ENCODE measurements around the gene TPST2. TPM values are rescaled to one million over a fixed set of nuclear protein-coding genes. Genes with fewer than 3 reads are reported as not detected.
A peak's percentile ranks its signal among the peaks of the same experiment; 100 is the strongest.
"Not testable (repeated sequence)": the region's sequence is repeated elsewhere in the genome, so short reads cannot be mapped to it uniquely, and the experiment has no call there.

TPST2 gene
- total RNA-seq, 1 donor from 2014 or later: 11.0 TPM

DNA sequence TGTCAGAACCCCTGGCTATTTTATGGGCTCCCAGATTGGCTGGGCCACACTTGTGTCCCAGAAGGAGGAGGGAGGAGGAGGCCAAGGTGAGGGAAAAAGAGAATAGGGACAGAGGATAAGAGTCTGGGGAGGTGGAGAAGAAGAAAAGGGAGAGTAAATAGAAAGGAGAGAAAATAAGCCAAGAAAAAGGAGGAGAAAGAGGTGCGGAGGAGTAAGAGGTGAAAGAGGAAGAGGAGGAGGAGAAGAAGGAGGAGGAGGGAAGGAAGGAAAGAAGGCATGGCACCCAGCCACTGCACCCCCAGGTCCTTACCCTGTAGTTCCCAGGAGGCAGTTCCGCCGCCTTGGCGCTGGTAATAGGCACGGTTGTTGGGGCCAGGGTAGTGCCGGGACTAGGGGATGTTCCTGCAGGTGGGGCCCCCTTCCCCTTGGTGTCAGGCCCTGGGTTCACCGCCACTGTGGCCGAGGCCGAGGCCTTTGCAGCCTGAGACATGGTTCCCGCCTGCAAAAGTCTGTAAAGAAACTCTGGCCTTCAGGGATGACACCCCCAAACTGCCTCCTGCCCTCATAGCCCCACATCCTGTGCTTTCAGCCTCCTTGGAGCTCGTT is 26.0 kb upstream of the TPST2 start:
- Mint-ChIP-seq H3K27ac (no peak overlapping the region), H3K4me1 (peaks cover 18% of the 10 kb centered on the region), H3K36me3 (ENCODE audit: low read depth) (no peaks in the 10 kb centered on the region), H3K4me3 (no peak overlapping the region), H3K27me3 (no peaks in the 10 kb centered on the region), H3K9me3 (no peaks in the 10 kb centered on the region)
- ChIA-PET CTCF (no interaction called here), POLR2A (no interaction called here)
- intact Hi-C loops (cut with micrococcal nuclease): no loop called here
- ATAC-seq (ENCODE audit: low read depth) (no peak), DNase-seq (no peak)
- TF ChIP-seq, protein P1, sequence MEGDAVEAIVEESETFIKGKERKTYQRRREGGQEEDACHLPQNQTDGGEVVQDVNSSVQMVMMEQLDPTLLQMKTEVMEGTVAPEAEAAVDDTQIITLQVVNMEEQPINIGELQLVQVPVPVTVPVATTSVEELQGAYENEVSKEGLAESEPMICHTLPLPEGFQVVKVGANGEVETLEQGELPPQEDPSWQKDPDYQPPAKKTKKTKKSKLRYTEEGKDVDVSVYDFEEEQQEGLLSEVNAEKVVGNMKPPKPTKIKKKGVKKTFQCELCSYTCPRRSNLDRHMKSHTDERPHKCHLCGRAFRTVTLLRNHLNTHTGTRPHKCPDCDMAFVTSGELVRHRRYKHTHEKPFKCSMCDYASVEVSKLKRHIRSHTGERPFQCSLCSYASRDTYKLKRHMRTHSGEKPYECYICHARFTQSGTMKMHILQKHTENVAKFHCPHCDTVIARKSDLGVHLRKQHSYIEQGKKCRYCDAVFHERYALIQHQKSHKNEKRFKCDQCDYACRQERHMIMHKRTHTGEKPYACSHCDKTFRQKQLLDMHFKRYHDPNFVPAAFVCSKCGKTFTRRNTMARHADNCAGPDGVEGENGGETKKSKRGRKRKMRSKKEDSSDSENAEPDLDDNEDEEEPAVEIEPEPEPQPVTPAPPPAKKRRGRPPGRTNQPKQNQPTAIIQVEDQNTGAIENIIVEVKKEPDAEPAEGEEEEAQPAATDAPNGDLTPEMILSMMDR (IDR thresholded peaks at IDR 0.05): no peak

DNA sequence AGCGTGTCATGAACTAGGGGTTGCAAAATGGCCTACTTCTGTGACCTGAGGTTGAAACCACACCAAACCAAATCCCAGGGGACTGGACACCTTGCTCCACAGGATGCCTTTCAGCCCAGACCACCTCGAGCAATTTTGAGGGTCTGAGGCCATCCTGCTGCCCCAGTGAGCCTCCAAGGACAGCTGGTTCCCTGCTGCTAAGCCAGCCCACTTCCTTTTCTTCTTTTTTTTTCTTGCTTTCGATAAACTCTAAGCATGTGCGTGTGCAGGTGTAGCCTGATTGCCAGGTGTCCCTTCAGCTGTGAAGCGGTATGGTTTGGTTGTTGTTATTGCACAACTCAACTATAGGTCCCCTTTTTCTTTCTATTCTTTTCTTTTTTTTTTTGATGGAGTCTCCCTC is 25.2 kb upstream of the TPST2 start:
- CTCF ChIA-PET: no interaction called here
- H3K4me1 Mint-ChIP-seq: peaks cover 25% of the 10 kb centered on the region
- DNase-seq: no peak
- H3K36me3 Mint-ChIP-seq (ENCODE audit: low read depth): no peaks in the 10 kb centered on the region
- POLR2A ChIA-PET: no interaction called here
- TF ChIP-seq, protein P1 (IDR thresholded peaks at IDR 0.05): no peak
- H3K4me3 Mint-ChIP-seq: no peak overlapping the region
- H3K27me3 Mint-ChIP-seq: no peaks in the 10 kb centered on the region
- H3K27ac Mint-ChIP-seq: no peak overlapping the region
- intact Hi-C loops (cut with micrococcal nuclease): no loop called here
- no peaks in the 10 kb centered on the region for H3K9me3 Mint-ChIP-seq
- ATAC-seq (ENCODE audit: low read depth): peak; percentile 51

DNA sequence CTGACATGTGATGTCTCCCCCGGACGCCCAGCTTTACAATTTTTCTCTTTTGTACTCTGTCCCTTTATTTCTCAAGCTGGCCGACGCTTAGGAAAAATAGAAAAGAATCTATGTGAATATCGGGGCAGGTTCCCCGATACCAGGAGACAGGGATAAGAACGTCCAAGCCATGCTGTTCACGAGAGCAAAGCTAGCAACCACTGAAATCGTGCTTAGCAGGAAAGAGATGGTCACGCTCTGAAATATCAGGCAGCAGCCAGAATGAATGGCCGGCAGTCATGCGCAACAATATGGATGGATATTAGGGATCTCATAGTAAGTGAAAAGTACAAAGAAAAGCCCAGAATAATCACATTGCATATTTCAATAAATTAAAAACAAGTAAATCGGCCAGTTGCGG is 24.4 kb upstream of the TPST2 start:
- H3K4me1 Mint-ChIP-seq: peaks cover 27% of the 10 kb centered on the region
- H3K27ac Mint-ChIP-seq: no peak overlapping the region

DNA sequence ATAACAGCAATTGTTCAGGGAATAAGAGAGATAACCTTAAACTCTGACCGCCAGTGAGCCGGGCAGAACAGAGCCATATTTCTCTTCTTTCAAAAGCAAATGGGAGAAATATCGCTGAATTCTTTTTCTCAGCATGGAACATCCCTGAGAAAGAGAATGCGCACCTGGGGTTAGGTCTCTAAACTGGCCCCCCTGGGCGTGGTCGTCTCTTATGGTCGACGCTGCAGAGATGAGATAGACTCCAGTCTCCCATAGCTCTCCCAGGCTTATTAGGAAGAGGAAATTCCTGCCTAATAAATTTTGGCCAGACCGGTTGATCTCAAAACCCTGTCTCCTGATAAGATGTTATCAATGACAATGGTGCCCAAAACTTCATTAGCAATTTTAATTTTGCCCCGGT is 23.8 kb upstream of the TPST2 start:
- H3K9me3 Mint-ChIP-seq; POLR2A ChIA-PET; ATAC-seq (ENCODE audit: low read depth); DNase-seq; H3K27ac Mint-ChIP-seq; H3K4me3 Mint-ChIP-seq; H3K27me3 Mint-ChIP-seq; intact Hi-C loops (cut with micrococcal nuclease); CTCF ChIA-PET; H3K36me3 Mint-ChIP-seq (ENCODE audit: low read depth): not testable (repeated sequence)
- peaks cover 27% of the 10 kb centered on the region for H3K4me1 Mint-ChIP-seq

More for the DNA sequence above, 24.4 kb upstream of the TPST2 start:
- TF ChIP-seq, protein P1 (IDR thresholded peaks at IDR 0.05): no peak
- Mint-ChIP-seq H3K9me3 (no peaks in the 10 kb centered on the region), H3K27me3 (no peaks in the 10 kb centered on the region), H3K4me3 (no peak overlapping the region), H3K36me3 (ENCODE audit: low read depth) (no peaks in the 10 kb centered on the region)
- intact Hi-C loops (cut with micrococcal nuclease): no loop called here
- ChIA-PET CTCF (no interaction called here), POLR2A (no interaction called here)
- no peak for DNase-seq
- ATAC-seq (ENCODE audit: low read depth): no peak

DNA sequence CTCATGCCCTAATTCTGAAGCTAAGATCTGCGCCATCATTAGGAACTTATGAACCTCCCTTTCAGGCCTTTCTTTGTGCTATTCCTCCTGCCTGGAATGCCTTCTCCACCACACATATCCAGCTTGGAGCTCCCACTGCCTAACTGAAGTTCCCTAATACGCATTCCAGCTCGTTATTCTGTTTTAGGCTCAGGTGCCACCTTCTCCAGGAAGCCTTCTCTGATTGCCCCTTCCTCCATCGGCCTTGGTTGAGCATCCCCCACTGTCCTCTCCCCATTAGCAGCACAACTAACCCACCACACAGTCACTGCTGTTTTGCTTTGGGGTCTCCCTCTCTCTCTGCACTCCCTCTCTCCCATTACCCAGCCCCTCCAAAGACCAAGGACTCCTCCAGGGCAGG is 22.7 kb upstream of the TPST2 start:
- ATAC-seq (ENCODE audit: low read depth) (no peak), DNase-seq (no peak)
- Mint-ChIP-seq H3K27ac (no peak overlapping the region), H3K9me3 (no peaks in the 10 kb centered on the region), H3K36me3 (ENCODE audit: low read depth) (no peaks in the 10 kb centered on the region), H3K4me1 (peaks cover 24% of the 10 kb centered on the region), H3K4me3 (no peak overlapping the region), H3K27me3 (no peaks in the 10 kb centered on the region)
- TF ChIP-seq, protein P1 (IDR thresholded peaks at IDR 0.05): no peak
- CTCF ChIA-PET: no interaction called here
- intact Hi-C loops (cut with micrococcal nuclease): no loop called here
- POLR2A ChIA-PET: no interaction called here

DNA sequence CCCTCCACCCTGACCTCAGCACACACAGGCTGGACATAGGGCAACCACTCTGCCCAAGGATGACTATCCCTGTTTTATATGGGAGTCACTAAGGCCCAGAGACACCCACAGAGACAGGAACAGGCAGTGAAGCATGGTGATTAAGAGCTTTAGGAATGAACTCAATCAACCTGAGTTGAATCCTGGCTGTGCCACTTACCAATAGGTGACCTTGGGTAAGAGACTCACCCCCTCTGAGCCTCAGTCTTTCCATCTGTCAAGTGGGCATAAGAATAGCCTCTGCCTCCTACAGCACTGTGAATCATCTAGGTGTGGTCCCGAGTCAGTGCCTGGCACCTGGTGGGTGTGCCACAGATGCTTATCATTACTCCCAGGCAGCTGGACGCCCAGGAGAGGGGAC is 21.1 kb upstream of the TPST2 start:
- ATAC-seq (ENCODE audit: low read depth) (no peak), DNase-seq (no peak)
- ChIA-PET CTCF (no interaction called here), POLR2A (no interaction called here)
- intact Hi-C loops (cut with micrococcal nuclease): no loop called here
- H3K9me3 Mint-ChIP-seq: no peaks in the 10 kb centered on the region
- H3K4me3 Mint-ChIP-seq: no peak overlapping the region
- no peaks in the 10 kb centered on the region for H3K27me3 Mint-ChIP-seq
- H3K27ac Mint-ChIP-seq: no peak overlapping the region
- peaks cover 18% of the 10 kb centered on the region for H3K4me1 Mint-ChIP-seq
- H3K36me3 Mint-ChIP-seq (ENCODE audit: low read depth): no peaks in the 10 kb centered on the region
- TF ChIP-seq, protein P1 (IDR thresholded peaks at IDR 0.05): no peak
